GM12873 (cell line): Measurements from ENCODE around the gene WNT8B.

Source experiments
- CTCF ChIP-seq: IDR thresholded peaks from 2 replicates; pipeline ENCODE4 v1.5.1; 2012; ENCODE audit warnings: low read depth, mild to moderate bottlenecking, moderate library complexity, low read length, control low read depth; ENCODE audit not compliant: insufficient read depth; ENCODE audit errors: missing control alignments

Gene WNT8B

GRCh38 chr10:100477970-100478369 is 15.2 kb downstream of the WNT8B start:
- no peak for TF ChIP-seq CTCF

- TF ChIP-seq CTCF = no peak
Measured at GRCh38 chr10:100479037-100479436, 16.2 kb downstream of the WNT8B start.

- TF ChIP-seq CTCF = no peak
Measured at GRCh38 chr10:100480002-100480401, 17.2 kb downstream of the WNT8B start.

- TF ChIP-seq CTCF = no peak
Measured at GRCh38 chr10:100481462-100482081, 18.8 kb downstream of the WNT8B start.

- TF ChIP-seq CTCF = peak; percentile 88
Measured at GRCh38 chr10:100482181-100482833, 19.5 kb downstream of the WNT8B start.

GRCh38 chr10:100482834-100483185 is 20.0 kb downstream of the WNT8B start:
- no peak for TF ChIP-seq CTCF

- TF ChIP-seq CTCF = no peak
Measured at GRCh38 chr10:100483876-100484666, 21.3 kb downstream of the WNT8B start.
